HepG2 (cell line): ENCODE measurements around the gene ZNRF3. TPM values are rescaled to one million over a fixed set of nuclear protein-coding genes. Genes with fewer than 3 reads are reported as not detected.
A peak's percentile ranks its signal among the peaks of the same experiment; 100 is the strongest.

Experiments
- ARID3A ChIP-seq: IDR thresholded peaks from 2 replicates; pipeline ENCODE4 v1.6.1; 2012; ENCODE audit warnings: low read depth, low read length, improper control_type of control experiment
- CBX1 ChIP-seq: IDR thresholded peaks from one replicate; pipeline ENCODE4 v1.6.1; 2016; ENCODE audit warnings: antibody characterized with exemption, low read depth
- DR1 ChIP-seq: sonication (generic); formaldehyde crosslinking; IDR thresholded peaks from 2 replicates; pipeline ENCODE4 v1.8.0; 2021; ENCODE audit warnings: mild to moderate bottlenecking, missing genetic modification reagents, inconsistent platforms
- FOXC1 ChIP-seq: sonication (generic); formaldehyde crosslinking; IDR thresholded peaks from 2 replicates; pipeline ENCODE4 v1.8.0; 2022; ENCODE audit warnings: mild to moderate bottlenecking, missing genetic modification reagents, borderline replicate concordance
- GZF1 ChIP-seq: sonication (generic); formaldehyde crosslinking; IDR thresholded peaks from 2 replicates; pipeline ENCODE4 v1.5.1; 2020; ENCODE audit warnings: mild to moderate bottlenecking, missing genetic modification reagents
- KDM3A ChIP-seq: IDR thresholded peaks from 2 replicates; pipeline ENCODE4 v1.6.1; 2018; ENCODE audit warnings: low read depth, missing compliant biosample characterization
- MLX ChIP-seq: IDR thresholded peaks from 2 replicates; pipeline ENCODE4 v1.6.1; 2016
- PAWR ChIP-seq: sonication (generic); formaldehyde crosslinking; IDR thresholded peaks from 2 replicates; pipeline ENCODE4 v1.4.0; 2020; ENCODE audit warnings: missing genetic modification reagents, mild to moderate bottlenecking, borderline replicate concordance
- PRDM10 ChIP-seq: sonication (generic); formaldehyde crosslinking; IDR thresholded peaks from 2 replicates; pipeline ENCODE4 v1.4.0; 2020; ENCODE audit warnings: low read depth, missing genetic modification reagents
- RFX5 ChIP-seq: IDR thresholded peaks from 2 replicates; pipeline ENCODE4 v1.6.1; 2011; ENCODE audit warnings: low read depth, low read length, improper control_type of control experiment
- SETDB1 ChIP-seq: sonication (generic); formaldehyde crosslinking; IDR thresholded peaks from 2 replicates; pipeline ENCODE4 v1.5.1; 2020; ENCODE audit warnings: missing genetic modification reagents, mild to moderate bottlenecking, borderline replicate concordance
- SP140L ChIP-seq: sonication (generic); formaldehyde crosslinking; IDR thresholded peaks from 2 replicates; pipeline ENCODE4 v1.4.0; 2020; ENCODE audit warnings: missing genetic modification reagents, borderline replicate concordance
- SRSF9 ChIP-seq: fragments of 200-400 bp; formaldehyde crosslinking; IDR thresholded peaks from 2 replicates; pipeline ENCODE4 v1.6.1; 2018; ENCODE audit warnings: borderline replicate concordance, mild to moderate bottlenecking, low read depth, low read length; ENCODE audit not compliant: insufficient read depth, poor library complexity, severe bottlenecking
- SYNCRIP ChIP-seq: fragments of 200-400 bp; formaldehyde crosslinking; IDR thresholded peaks from 2 replicates; pipeline ENCODE4 v1.6.1; 2018; ENCODE audit warnings: mild to moderate bottlenecking, low read depth, low read length; ENCODE audit not compliant: insufficient read depth
- ZNF275 ChIP-seq: sonication (generic); formaldehyde crosslinking; IDR thresholded peaks from 2 replicates; pipeline ENCODE4 v1.8.0; 2022; ENCODE audit warnings: missing genetic modification reagents, mild to moderate bottlenecking, inconsistent platforms, borderline replicate concordance
- ZNF296 ChIP-seq: sonication (generic); formaldehyde crosslinking; conservative IDR thresholded peaks from 2 replicates; pipeline ENCODE4 v1.5.0; 2020; ENCODE audit warnings: mild to moderate bottlenecking, missing genetic modification reagents
- ZNF496 ChIP-seq: sonication (generic); formaldehyde crosslinking; IDR thresholded peaks from 2 replicates; pipeline ENCODE4 v1.8.1; 2023; ENCODE audit warnings: mild to moderate bottlenecking, moderate library complexity, missing genetic modification reagents; ENCODE audit not compliant: insufficient replicate concordance
- ZNF501 ChIP-seq: sonication (generic); formaldehyde crosslinking; IDR thresholded peaks from 2 replicates; pipeline ENCODE4 v1.5.1; 2020; ENCODE audit warnings: mild to moderate bottlenecking, moderate library complexity, missing genetic modification reagents
- ZNF704 ChIP-seq: sonication (generic); formaldehyde crosslinking; IDR thresholded peaks from 2 replicates; pipeline ENCODE4 v1.8.1; 2023; ENCODE audit warnings: mild to moderate bottlenecking, inconsistent platforms, moderate library complexity, missing genetic modification reagents, borderline replicate concordance
- ZNF878 ChIP-seq: sonication (generic); formaldehyde crosslinking; IDR thresholded peaks from 2 replicates; pipeline ENCODE4 v1.8.1; 2023; ENCODE audit warnings: mild to moderate bottlenecking, missing genetic modification reagents, moderate library complexity
- ZNF883 ChIP-seq: sonication (generic); formaldehyde crosslinking; IDR thresholded peaks from 2 replicates; pipeline ENCODE4 v1.5.1; 2020; ENCODE audit warnings: mild to moderate bottlenecking, missing genetic modification reagents; ENCODE audit errors: not compliant biosample characterization
- polyA plus RNA-seq, 8 experiments: library from polyadenylated mRNA; depleted of rRNA in 3 of 8; stranded (reverse) in 7 of 8; unstranded in 1 of 8; fragments of >200 nt; fragmentation: Illumina TruSeq in 4 of 8; extraction: Trizol in 4 of 8; gene quantifications; 2 replicates each; pipeline versions ENCODE4 v1.2.1 to v1.2.3, GENCODE V29; 2011 to 2016; ENCODE audit warnings: low read depth in 4 of 8, missing spikeins in 1 of 8, mixed read lengths in 1 of 8; ENCODE audit not compliant: insufficient read depth in 1 of 8
- total RNA-seq, 5 experiments: library from RNA; depleted of rRNA; stranded (reverse); fragments of >200 nt; fragmentation: Illumina TruSeq; extraction: Trizol; gene quantifications; 2 replicates each; pipeline ENCODE4 v1.2.3, GENCODE V29; 2016; ENCODE audit warnings: low read depth in 1 of 5

The ZNRF3 gene
- total and polyA plus RNA-seq, 2 of the 13 experiments (the other 11 are each of a cell fraction or from before 2014, with no cell fraction given) = 20.3 to 36.7 TPM

- no peak for TF ChIP-seq MLX
- TF ChIP-seq SRSF9 = no peak
- TF ChIP-seq ZNF878 (CRISPR knock-in tag) = no peak
- no peak for TF ChIP-seq RFX5
- TF ChIP-seq KDM3A (CRISPR knock-in tag) = no peak
- TF ChIP-seq ARID3A = no peak
- no peak for TF ChIP-seq CBX1
- no peak for TF ChIP-seq SETDB1 (CRISPR knock-in tag)
- no peak for TF ChIP-seq ZNF501 (CRISPR knock-in tag)
- no peak for TF ChIP-seq FOXC1 (CRISPR knock-in tag)
- TF ChIP-seq ZNF704 (CRISPR knock-in tag) = no peak; the same call in 1 of the 2 replicates
- no peak for TF ChIP-seq ZNF883 (CRISPR knock-in tag)
- no peak for TF ChIP-seq SYNCRIP
- no peak for TF ChIP-seq ZNF275 (CRISPR knock-in tag)
- no peak for TF ChIP-seq ZNF296 (CRISPR knock-in tag)
- no peak for TF ChIP-seq DR1
- no peak for TF ChIP-seq PAWR (CRISPR knock-in tag)
- TF ChIP-seq PRDM10 = peak; percentile 40; the same call in 1 of the 2 replicates
- TF ChIP-seq GZF1 (CRISPR knock-in tag) = no peak
- no peak for TF ChIP-seq ZNF496 (CRISPR knock-in tag)
- TF ChIP-seq SP140L (CRISPR knock-in tag) = no peak
These were observed 39.3 kb downstream of the ZNRF3 start (continued) for GRCh38 chr22:28922540-28923244.
